Endothelial cell of umbilical vein (primary cell): ENCODE measurements around the gene GRIK3. TPM values are rescaled to one million over a fixed set of nuclear protein-coding genes. Genes with fewer than 3 reads are reported as not detected.
A peak's percentile ranks its signal among the peaks of the same experiment; 100 is the strongest.

ENCODE experiments used
- BruUV-seq: library from RNA; stranded (reverse); fragments of 400-500 nt; replicated peaks from 2 replicates; lab custom pipeline; 2021; lab: Mats Ljungman, UMichigan
- CTCF ChIA-PET: fragments of 300-600, 350-600 bp; sonication (Branson Sonifier 250); formaldehyde crosslinking; loops from one replicate; lab custom pipeline; 2021; ENCODE audit warnings: antibody characterized with exemption, inconsistent platforms; lab: Charles Lee
- POLR2A ChIA-PET: fragments of 300-600, 350-600 bp; sonication (Branson Sonifier 250); formaldehyde crosslinking; loops from one replicate; lab custom pipeline; 2021; ENCODE audit warnings: antibody characterized with exemption, inconsistent platforms; lab: Charles Lee
- DNase-seq: peaks from one replicate; pipeline ENCODE4 v3.0.0-alpha.2; 2011; ENCODE audit warnings: low read depth, low spot score
- FAIRE-seq: peaks from 2 replicates; lab custom pipeline; 2011; peaks lifted over from hg19 to GRCh38; lab: Jason Lieb, UNC
- H2AFZ ChIP-seq: 2 replicates; pipeline ENCODE4 v1.6.0; 2012; ENCODE audit warnings: low read depth, low read length, control low read depth, inconsistent platforms
- H3K27ac ChIP-seq: 2 replicates; pipeline ENCODE4 v1.5.1; 2011; ENCODE audit warnings: low read depth, mild to moderate bottlenecking, control low read depth, low read length, moderate library complexity; ENCODE audit not compliant: insufficient read depth
- H3K27me3 ChIP-seq, 2 experiments: 2 replicates each; pipeline versions ENCODE4 v1.6.0 to v1.6.1; 2011; ENCODE audit warnings: low read length in 2 of 2, mixed read lengths in 1 of 2; ENCODE audit not compliant: control insufficient read depth in 2 of 2, insufficient read depth in 2 of 2
- H3K36me3 ChIP-seq, 2 experiments: 2 replicates in 1 of 2; 3 replicates in 1 of 2; pipeline ENCODE4 v1.5.1; 2011; ENCODE audit warnings: low read length in 2 of 2, mild to moderate bottlenecking in 1 of 2, moderate library complexity in 1 of 2; ENCODE audit not compliant: control insufficient read depth in 2 of 2, insufficient read depth in 2 of 2; ENCODE audit errors: extremely low read depth in 1 of 2
- H3K4me1 ChIP-seq: 3 replicates; pipeline ENCODE4 v1.5.1; 2011; ENCODE audit warnings: mild to moderate bottlenecking, low read length; ENCODE audit not compliant: control insufficient read depth, insufficient read depth; ENCODE audit errors: extremely low read depth
- H3K4me2 ChIP-seq: 2 replicates; pipeline ENCODE4 v1.6.1; 2011; ENCODE audit warnings: low read length, control low read depth, mixed read lengths; ENCODE audit not compliant: insufficient read depth
- H3K4me3 ChIP-seq, 3 experiments: fragments of 200-600 bp in 1 of 3; sonication (generic), shearing (Covaris generic) in 1 of 3; replicated peaks in 1 of 3; 2 replicates each; pipeline ENCODE4 v1.5.1; 2011 to 2016; ENCODE audit warnings: control low read depth in 3 of 3, low read length in 3 of 3, mild to moderate bottlenecking in 2 of 3, inconsistent platforms in 1 of 3, low read depth in 1 of 3, moderate library complexity in 1 of 3; ENCODE audit not compliant: insufficient read depth in 1 of 3
- H3K79me2 ChIP-seq: 2 replicates; pipeline ENCODE4 v1.6.0; 2012; ENCODE audit warnings: low read length, inconsistent platforms; ENCODE audit not compliant: control insufficient read depth, insufficient read depth
- H3K9ac ChIP-seq: replicated peaks from 2 replicates; pipeline ENCODE3; 2011; ENCODE audit warnings: low read length, control low read depth; ENCODE audit not compliant: insufficient read depth; ENCODE audit errors: extremely low read depth
- H3K9me1 ChIP-seq: replicated peaks from 3 replicates; pipeline ENCODE4 v1.6.0; 2011; ENCODE audit warnings: mild to moderate bottlenecking, low read length; ENCODE audit not compliant: control insufficient read depth, insufficient read depth; ENCODE audit errors: extremely low read depth
- H3K9me3 ChIP-seq: replicated peaks from 2 replicates; pipeline ENCODE4 v1.5.1; 2012; ENCODE audit warnings: low read length, inconsistent platforms; ENCODE audit not compliant: control insufficient read depth, insufficient read depth
- H4K20me1 ChIP-seq: replicated peaks from 2 replicates; pipeline ENCODE3; 2011; ENCODE audit warnings: mild to moderate bottlenecking, low read length; ENCODE audit not compliant: control insufficient read depth, insufficient read depth; ENCODE audit errors: extremely low read depth
- CTCF ChIP-seq, 2 donors: IDR thresholded peaks; 1 replicate in 1 of 2; 2 replicates in 1 of 2; pipeline ENCODE4 v1.5.1; 2011; ENCODE audit warnings: low read length in 2 of 2, mild to moderate bottlenecking in 2 of 2, moderate library complexity in 2 of 2, control low read depth in 1 of 2, inconsistent platforms in 1 of 2, low read depth in 1 of 2; ENCODE audit not compliant: insufficient read depth in 1 of 2; ENCODE audit errors: extremely low read depth in 1 of 2
- FOS ChIP-seq: IDR thresholded peaks from 2 replicates; pipeline ENCODE4 v1.6.1; 2011; ENCODE audit warnings: mild to moderate bottlenecking, low read length, moderate library complexity, borderline replicate concordance; ENCODE audit not compliant: insufficient read depth
- GATA2 ChIP-seq: IDR thresholded peaks from 2 replicates; pipeline ENCODE4 v1.7.0; 2011; ENCODE audit warnings: low read depth, mild to moderate bottlenecking, moderate library complexity, mixed read lengths, low read length; ENCODE audit not compliant: insufficient read length, insufficient read depth
- JUN ChIP-seq: IDR thresholded peaks from 2 replicates; pipeline ENCODE4 v1.6.1; 2011; ENCODE audit warnings: borderline replicate concordance, low read depth; ENCODE audit not compliant: insufficient read length, insufficient read depth
- MYC ChIP-seq: IDR thresholded peaks from one replicate; pipeline ENCODE4 v1.6.1; 2011; ENCODE audit warnings: mild to moderate bottlenecking, low read depth, low read length
- POLR2A ChIP-seq: IDR thresholded peaks from 2 replicates; pipeline ENCODE4 v1.6.1; 2012; ENCODE audit warnings: low read depth, mild to moderate bottlenecking, control low read depth, low read length
- POLR2AphosphoS5 ChIP-seq: IDR thresholded peaks from 2 replicates; pipeline ENCODE4 v1.6.1; 2012; ENCODE audit warnings: low read depth, mild to moderate bottlenecking, control low read depth, low read length, moderate library complexity; ENCODE audit not compliant: insufficient read depth
- dilution Hi-C: fragments of 300-500 bp; cut with MboI; formaldehyde crosslinking; loops from one replicate; pipeline ENCODE4 v1.15.0; 2019; ENCODE audit warnings: low sequenced_read_pairs; ENCODE audit not compliant: extremely low pct_ligation_motif_present
- intact Hi-C: fragments of 100-400 bp; cut with micrococcal nuclease; formaldehyde crosslinking; loops from one replicate; pipeline ENCODE4 v1.10.0; 2022
- polyA plus RNA-seq, 4 experiments: library from polyadenylated mRNA; depleted of rRNA in 3 of 4; stranded (reverse) in 3 of 4; unstranded in 1 of 4; fragments of >200 nt; gene quantifications; 2 replicates each; pipeline versions ENCODE4 v1.2.1 to v1.2.3, GENCODE V29; 2011 to 2012; ENCODE audit warnings: missing spikeins in 1 of 4
- total RNA-seq: library from RNA; stranded (reverse); gene quantifications from 2 replicates; pipeline ENCODE4 v1.2.3, GENCODE V29; 2021

Gene GRIK3
- total and polyA plus RNA-seq, 2 donors (not counting 3 experiments of a cell fraction or from before 2014, with no cell fraction given): not detected

DNA sequence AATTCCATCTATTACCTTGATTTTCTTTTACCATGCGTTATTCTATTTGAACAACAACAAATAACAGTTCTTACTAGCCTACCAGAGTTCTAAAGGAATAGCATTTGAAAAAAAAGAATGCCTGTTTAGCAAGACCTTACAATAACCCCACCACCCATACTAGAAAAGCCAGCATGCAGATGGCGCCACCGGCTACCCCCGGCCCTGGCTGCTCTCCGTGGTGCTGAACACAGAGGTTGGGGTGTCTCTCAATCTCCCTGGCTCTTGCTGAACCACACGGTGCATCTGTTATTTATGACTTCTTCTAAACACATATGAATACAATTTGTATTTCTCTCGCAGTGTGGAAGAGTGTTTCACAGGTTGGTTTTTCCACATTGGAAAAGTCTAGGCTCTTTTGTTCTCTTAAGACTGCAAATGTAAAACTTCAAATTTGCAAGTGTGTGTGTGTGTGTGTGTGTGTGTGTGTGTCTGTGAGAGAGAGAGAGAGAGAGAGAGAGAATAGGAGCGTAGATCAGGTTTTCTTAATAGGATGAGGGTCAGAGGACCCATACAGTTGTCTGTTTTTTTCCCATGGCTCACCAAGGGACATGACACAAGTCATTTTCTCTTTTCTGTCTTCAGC, 13.6 kb downstream of the GRIK3 start:
- Histone ChIP-seq H3K79me2 (no peaks in the 10 kb centered on the region), H3K9me3 (no peaks in the 10 kb centered on the region), H3K27ac (no peak overlapping the region), H3K4me3 (no peak overlapping the region), H4K20me1 (no peaks in the 10 kb centered on the region), H3K9me1 (no peaks in the 10 kb centered on the region), H3K4me2 (no peak overlapping the region), H3K4me1 (no peaks in the 10 kb centered on the region), H3K27me3 (no peaks in the 10 kb centered on the region), H3K36me3 (no peaks in the 10 kb centered on the region), H3K9ac (no peak overlapping the region), H2AFZ (no peak overlapping the region)
- intact Hi-C loops (no loop called here), dilution Hi-C loops (no loop called here)
- no TSS peak for BruUV-seq
- no peak for FAIRE-seq
- ChIA-PET POLR2A (no interaction called here), CTCF (no interaction called here)
- DNase-seq: peak; percentile 2
- no peak for TF ChIP-seq CTCF (IDR thresholded peaks at IDR 0.05; ENCODE audit: extremely low read depth in 1 of 2, insufficient read depth in 1 of 2, low read depth in 1 of 2, low read length in 2 of 2)
- TF ChIP-seq FOS: no peak
- TF ChIP-seq GATA2: no peak
- TF ChIP-seq POLR2AphosphoS5: no peak
- TF ChIP-seq JUN: no peak

- intact Hi-C loops: no loop called here
- no peaks in the 10 kb centered on the region for H3K9me3 ChIP-seq
These were observed 15.8 kb downstream of the GRIK3 start for GRCh38 chr1:37018510-37018909.

More at GRCh38 chr1:37018510-37018909, 15.8 kb downstream of the GRIK3 start:
- ChIA-PET CTCF (no interaction called here), POLR2A (no interaction called here)
- Histone ChIP-seq H3K36me3 (no peaks in the 10 kb centered on the region), H3K9ac (no peak overlapping the region), H3K4me1 (no peaks in the 10 kb centered on the region), H3K27me3 (no peaks in the 10 kb centered on the region), H2AFZ (no peak overlapping the region), H3K27ac (no peak overlapping the region), H4K20me1 (no peaks in the 10 kb centered on the region), H3K4me3 (no peak overlapping the region), H3K4me2 (no peak overlapping the region), H3K9me1 (no peaks in the 10 kb centered on the region), H3K79me2 (no peaks in the 10 kb centered on the region)
- DNase-seq: no peak
- TF ChIP-seq POLR2A: no peak
- TF ChIP-seq MYC: no peak
- no peak for TF ChIP-seq FOS
- dilution Hi-C loops: no loop called here
- FAIRE-seq: no peak
- BruUV-seq: no TSS peak
